ENCODE results near the gene AP2A2. TPM values are rescaled to one million over a fixed set of nuclear protein-coding genes. Genes with fewer than 3 reads are reported as not detected.

The AP2A2 gene
- total RNA-seq, 1 donor from 2014 or later: 58.7 TPM

- intact Hi-C loops (cut with DNase I): no loop called here
- Histone ChIP-seq H3K27me3 (no peaks in the 10 kb centered on the region), H3K36me3 (peaks cover 0 to 12% of the 10 kb centered on the region in 2 donors), H3K4me1 (no peaks in the 10 kb centered on the region), H3K4me3 (no peak overlapping the region), H3K9me3 (no peaks in the 10 kb centered on the region), H3K27ac (no peak overlapping the region)
- no peak for TF ChIP-seq POLR2AphosphoS5 (IDR thresholded peaks at IDR 0.05; ENCODE audit: insufficient read depth in 1 of 2, low read depth in 1 of 2)
- TF ChIP-seq CTCF (IDR thresholded peaks at IDR 0.05): no peak
- TF ChIP-seq POLR2A (IDR thresholded peaks at IDR 0.05): no peak
- DNase-seq (ENCODE audit: extremely low spot score in 2 of 2): no peak
Measured at GRCh38 chr11:894575-895201, 31.0 kb upstream of the AP2A2 start.

- no peak for DNase-seq (ENCODE audit: extremely low spot score in 2 of 2)
- Histone ChIP-seq H3K9me3 (no peaks in the 10 kb centered on the region), H3K4me1 (no peaks in the 10 kb centered on the region), H3K27ac (no peak overlapping the region), H3K4me3 (no peak overlapping the region), H3K36me3 (peaks cover 0 to 20% of the 10 kb centered on the region in 2 donors), H3K27me3 (no peaks in the 10 kb centered on the region)
- intact Hi-C loops (cut with DNase I): no loop called here
- TF ChIP-seq CTCF (IDR thresholded peaks at IDR 0.05): no peak
- TF ChIP-seq POLR2AphosphoS5 (IDR thresholded peaks at IDR 0.05; ENCODE audit: insufficient read depth in 1 of 2, low read depth in 1 of 2): no peak
- TF ChIP-seq POLR2A (IDR thresholded peaks at IDR 0.05): no peak
Measured at GRCh38 chr11:895331-896110, 30.1 kb upstream of the AP2A2 start.

GRCh38 chr11:897253-898142 lies 28.2 kb upstream of the AP2A2 start:
- no peaks in the 10 kb centered on the region for H3K27me3 ChIP-seq
- DNase-seq (ENCODE audit: extremely low spot score in 2 of 2): no peak
- H3K36me3 ChIP-seq: peaks cover 3 to 39% of the 10 kb centered on the region in 2 donors
- intact Hi-C loops (cut with DNase I): no loop called here
- H3K4me3 ChIP-seq: no peak overlapping the region
- no peak overlapping the region for H3K27ac ChIP-seq
- no peak for TF ChIP-seq POLR2AphosphoS5 (IDR thresholded peaks at IDR 0.05; ENCODE audit: insufficient read depth in 1 of 2, low read depth in 1 of 2)
- TF ChIP-seq POLR2A (IDR thresholded peaks at IDR 0.05): no peak
- TF ChIP-seq CTCF (IDR thresholded peaks at IDR 0.05): no peak
- no peaks in the 10 kb centered on the region for H3K9me3 ChIP-seq
- H3K4me1 ChIP-seq: no peaks in the 10 kb centered on the region

- Histone ChIP-seq H3K27me3 (no peaks in the 10 kb centered on the region), H3K4me3 (no peak overlapping the region), H3K4me1 (no peaks in the 10 kb centered on the region), H3K36me3 (peaks cover 3 to 45% of the 10 kb centered on the region in 2 donors), H3K9me3 (no peaks in the 10 kb centered on the region), H3K27ac (no peak overlapping the region)
- intact Hi-C loops (cut with DNase I): no loop called here
- DNase-seq (ENCODE audit: extremely low spot score in 2 of 2): no peak
- TF ChIP-seq CTCF (IDR thresholded peaks at IDR 0.05): no peak
- TF ChIP-seq POLR2A (IDR thresholded peaks at IDR 0.05): no peak
- no peak for TF ChIP-seq POLR2AphosphoS5 (IDR thresholded peaks at IDR 0.05; ENCODE audit: insufficient read depth in 1 of 2, low read depth in 1 of 2)
Measured at GRCh38 chr11:898143-898511, 27.5 kb upstream of the AP2A2 start.

Measured in vagina (tissue), 2 donors.